Right atrium auricular region (tissue), 2 donors: ENCODE measurements around the gene STIM1. TPM values are rescaled to one million over a fixed set of nuclear protein-coding genes. Genes with fewer than 3 reads are reported as not detected.
A peak's percentile ranks its signal among the peaks of the same experiment; 100 is the strongest.

Experiments
- DNase-seq: peaks from one replicate; pipeline ENCODE4 v3.0.0-alpha.2; 2019; ENCODE audit warnings: low spot score
- H3K27ac ChIP-seq, 2 donors: fragments of 200-600 bp; sonication (generic); 1 replicate in 1 of 2; 2 replicates in 1 of 2; pipeline ENCODE4 v1.5.1; 2016 to 2019
- H3K27me3 ChIP-seq, 2 donors: fragments of 200-600 bp; sonication (generic); one replicate each; pipeline versions ENCODE4 v1.5.1 to v1.6.0; 2017 to 2019
- H3K36me3 ChIP-seq: fragments of 200-600 bp; sonication (generic); one replicate; pipeline ENCODE4 v1.5.1; 2016
- H3K4me1 ChIP-seq, 2 donors: fragments of 200-600 bp; sonication (generic); one replicate each; pipeline versions ENCODE4 v1.5.1 to v1.6.0; 2017 to 2019
- H3K4me3 ChIP-seq, 2 donors: fragments of 200-600 bp; sonication (generic); 1 replicate in 1 of 2; 2 replicates in 1 of 2; pipeline ENCODE4 v1.5.1; 2017 to 2019; ENCODE audit warnings: mild to moderate bottlenecking in 1 of 2, moderate library complexity in 1 of 2
- H3K9me3 ChIP-seq, 2 donors: fragments of 200-600 bp; sonication (generic); one replicate each; pipeline ENCODE4 v1.5.1; 2019
- total RNA-seq, 2 donors: library from RNA; depleted of rRNA; stranded (reverse); fragments of >200 nt; gene quantifications; one replicate each; pipeline ENCODE4 v1.1.0, GENCODE V29; 2016
- TF ChIP-seq, protein P1 (sequence below), 2 donors: fragments of 200-600 bp; sonication (generic); IDR thresholded peaks; one replicate each; pipeline ENCODE4 v1.5.1; 2019; ENCODE audit warnings: antibody characterized with exemption in 2 of 2

Gene STIM1
- total RNA-seq, 2 donors from 2014 or later: 15.4 to 16.6 TPM

DNA sequence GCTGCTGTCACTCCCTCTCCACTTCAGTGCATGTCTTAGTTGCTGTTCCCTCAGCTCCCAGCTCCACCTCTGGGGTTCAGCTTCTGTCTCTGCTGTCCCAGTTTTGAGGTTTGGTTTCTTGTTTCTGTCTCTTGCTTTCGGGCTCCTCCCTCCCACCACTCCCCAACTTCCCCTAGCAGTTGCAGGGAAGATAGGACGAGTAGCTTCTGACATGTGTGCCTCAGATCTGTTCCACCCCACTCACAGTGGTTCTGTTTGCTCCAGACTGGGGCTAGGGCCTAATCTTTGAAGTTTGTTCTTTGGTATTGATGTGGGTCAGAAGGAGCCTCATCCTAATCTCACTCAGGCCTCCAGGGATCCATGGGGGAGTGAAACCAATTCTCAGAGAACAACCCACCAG, 236.6 kb downstream of the STIM1 start:
- DNase-seq: no peak
- Histone ChIP-seq H3K27me3 (no peaks in the 10 kb centered on the region), H3K36me3 (peaks cover 3% of the 10 kb centered on the region), H3K4me3 (no peak overlapping the region), H3K27ac (no peak overlapping the region), H3K4me1 (peaks cover 0 to 18% of the 10 kb centered on the region in 2 donors), H3K9me3 (no peaks in the 10 kb centered on the region)
- TF ChIP-seq, protein P1, sequence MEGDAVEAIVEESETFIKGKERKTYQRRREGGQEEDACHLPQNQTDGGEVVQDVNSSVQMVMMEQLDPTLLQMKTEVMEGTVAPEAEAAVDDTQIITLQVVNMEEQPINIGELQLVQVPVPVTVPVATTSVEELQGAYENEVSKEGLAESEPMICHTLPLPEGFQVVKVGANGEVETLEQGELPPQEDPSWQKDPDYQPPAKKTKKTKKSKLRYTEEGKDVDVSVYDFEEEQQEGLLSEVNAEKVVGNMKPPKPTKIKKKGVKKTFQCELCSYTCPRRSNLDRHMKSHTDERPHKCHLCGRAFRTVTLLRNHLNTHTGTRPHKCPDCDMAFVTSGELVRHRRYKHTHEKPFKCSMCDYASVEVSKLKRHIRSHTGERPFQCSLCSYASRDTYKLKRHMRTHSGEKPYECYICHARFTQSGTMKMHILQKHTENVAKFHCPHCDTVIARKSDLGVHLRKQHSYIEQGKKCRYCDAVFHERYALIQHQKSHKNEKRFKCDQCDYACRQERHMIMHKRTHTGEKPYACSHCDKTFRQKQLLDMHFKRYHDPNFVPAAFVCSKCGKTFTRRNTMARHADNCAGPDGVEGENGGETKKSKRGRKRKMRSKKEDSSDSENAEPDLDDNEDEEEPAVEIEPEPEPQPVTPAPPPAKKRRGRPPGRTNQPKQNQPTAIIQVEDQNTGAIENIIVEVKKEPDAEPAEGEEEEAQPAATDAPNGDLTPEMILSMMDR (IDR thresholded peaks at IDR 0.05): no peak

DNA sequence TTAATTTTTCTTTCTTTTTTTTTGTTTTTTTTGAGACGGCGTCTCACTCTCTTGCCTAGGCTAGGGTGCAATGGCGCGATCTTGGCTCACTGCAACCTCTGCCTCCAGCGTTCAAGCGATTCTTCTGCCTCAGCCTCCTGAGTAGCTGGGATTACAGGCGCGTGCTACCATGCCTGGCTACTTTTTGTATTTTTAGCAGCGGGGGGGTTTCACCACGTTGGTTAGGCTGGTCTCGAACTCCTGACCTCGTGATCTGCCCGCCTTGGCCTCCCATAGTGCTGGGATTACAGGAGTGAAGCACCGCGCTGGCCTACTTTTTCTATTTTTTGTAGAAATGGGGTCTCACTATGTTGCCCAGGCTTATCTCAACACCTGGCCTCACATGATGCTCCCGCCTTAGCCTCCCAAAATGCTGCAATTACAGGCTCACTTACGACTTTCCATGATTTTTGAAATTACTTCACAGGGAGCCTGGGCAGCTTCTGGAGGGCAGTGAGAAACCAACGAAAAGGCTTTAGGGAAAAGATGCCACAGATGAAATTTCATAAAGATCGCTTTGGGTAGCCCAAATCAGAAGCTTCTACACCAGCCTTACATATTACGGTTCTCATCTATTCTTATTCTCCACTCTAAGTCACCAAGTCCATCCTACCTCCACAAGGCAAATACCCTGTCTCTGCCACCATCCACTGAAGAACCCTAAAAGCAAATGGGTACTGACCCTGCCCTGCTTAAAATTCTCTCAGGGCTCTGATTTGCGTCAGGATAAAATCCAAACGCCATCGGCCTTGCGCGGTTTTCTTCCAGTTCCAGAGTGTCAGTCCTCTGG, 238.3 kb downstream of the STIM1 start:
- peaks cover 0 to 18% of the 10 kb centered on the region in 2 donors for H3K4me1 ChIP-seq
- peak overlapping the region; percentile 62 to 85 for H3K4me3 ChIP-seq
- H3K27me3 ChIP-seq: no peaks in the 10 kb centered on the region
- no peaks in the 10 kb centered on the region for H3K36me3 ChIP-seq
- peak overlapping the region; percentile 88 to 93 for H3K27ac ChIP-seq
- H3K9me3 ChIP-seq: no peaks in the 10 kb centered on the region
- no peak for DNase-seq
- TF ChIP-seq, protein P1 (IDR thresholded peaks at IDR 0.05): no peak

DNA sequence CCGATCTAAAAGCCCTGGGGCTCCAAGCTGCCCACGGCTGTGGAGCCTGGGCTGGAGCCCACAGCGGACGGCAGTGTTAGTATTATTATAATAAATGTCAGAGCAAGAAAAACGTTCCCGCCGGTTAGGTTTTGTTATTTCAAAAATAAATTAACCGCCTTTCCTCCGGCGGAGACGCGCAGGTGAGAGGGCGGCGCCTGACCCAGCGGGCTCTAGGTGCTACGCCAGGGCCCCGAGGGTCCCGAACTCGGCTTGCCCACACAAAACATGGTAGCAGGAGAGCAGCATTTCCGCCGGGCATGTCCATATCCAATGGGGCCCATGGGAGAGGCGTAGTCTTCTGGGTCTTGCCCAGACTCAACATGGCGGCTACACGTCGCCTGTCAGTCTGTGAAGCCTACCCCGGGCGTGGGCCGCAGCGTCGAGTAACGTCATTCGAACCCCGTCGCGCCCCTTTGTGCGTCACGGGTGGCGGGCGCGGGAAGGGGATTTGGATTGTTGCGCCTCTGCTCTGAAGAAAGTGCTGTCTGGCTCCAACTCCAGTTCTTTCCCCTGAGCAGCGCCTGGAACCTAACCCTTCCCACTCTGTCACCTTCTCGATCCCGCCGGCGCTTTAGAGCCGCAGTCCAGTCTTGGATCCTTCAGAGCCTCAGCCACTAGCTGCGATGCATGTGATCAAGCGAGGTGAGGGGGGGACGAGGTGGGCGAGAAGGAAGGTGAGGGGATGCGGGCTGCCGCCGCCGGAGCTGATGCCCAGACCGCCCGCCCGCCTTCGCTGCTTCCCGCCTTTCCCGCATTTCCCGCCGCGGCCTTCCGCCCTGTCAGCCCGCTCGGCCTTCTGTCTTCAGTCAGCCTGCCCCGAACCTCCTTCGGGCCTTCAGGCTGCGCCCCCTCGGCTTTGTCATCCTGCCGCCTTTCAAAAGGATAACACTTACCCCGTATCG, 239.2 kb downstream of the STIM1 start, which contains the start of gene RRM1:
TSS of gene RRM1 (plus strand) at position 452 of the 944 bp plus-strand sequence. CDS start at position 666, 214 bp downstream.
- DNase-seq: peak; percentile 97
- peak within 1 kb of the TSS; percentile 88 to 93 for H3K27ac ChIP-seq

GRCh38 chr11:4095509-4096230, 240.2 kb downstream of the STIM1 start:
- Histone ChIP-seq H3K9me3 (no peaks in the 10 kb centered on the region), H3K36me3 (no peaks in the 10 kb centered on the region), H3K4me1 (peaks cover 0 to 18% of the 10 kb centered on the region in 2 donors), H3K4me3 (peak overlapping the region; percentile 62 to 85), H3K27ac (peak overlapping the region; percentile 88 to 93), H3K27me3 (no peaks in the 10 kb centered on the region)
- DNase-seq: no peak
- TF ChIP-seq, protein P1 (IDR thresholded peaks at IDR 0.05): no peak

More for the DNA sequence above, 239.2 kb downstream of the STIM1 start, which contains the start of gene RRM1:
- Histone ChIP-seq H3K9me3 (no peaks in the 10 kb centered on the region), H3K4me3 (peak within 1 kb of the TSS; percentile 62 to 85), H3K36me3 (no peaks in the 10 kb centered on the region), H3K27me3 (no peaks in the 10 kb centered on the region), H3K4me1 (peaks cover 0 to 18% of the 10 kb centered on the region in 2 donors)
- TF ChIP-seq, protein P1 (IDR thresholded peaks at IDR 0.05): no peak

DNA sequence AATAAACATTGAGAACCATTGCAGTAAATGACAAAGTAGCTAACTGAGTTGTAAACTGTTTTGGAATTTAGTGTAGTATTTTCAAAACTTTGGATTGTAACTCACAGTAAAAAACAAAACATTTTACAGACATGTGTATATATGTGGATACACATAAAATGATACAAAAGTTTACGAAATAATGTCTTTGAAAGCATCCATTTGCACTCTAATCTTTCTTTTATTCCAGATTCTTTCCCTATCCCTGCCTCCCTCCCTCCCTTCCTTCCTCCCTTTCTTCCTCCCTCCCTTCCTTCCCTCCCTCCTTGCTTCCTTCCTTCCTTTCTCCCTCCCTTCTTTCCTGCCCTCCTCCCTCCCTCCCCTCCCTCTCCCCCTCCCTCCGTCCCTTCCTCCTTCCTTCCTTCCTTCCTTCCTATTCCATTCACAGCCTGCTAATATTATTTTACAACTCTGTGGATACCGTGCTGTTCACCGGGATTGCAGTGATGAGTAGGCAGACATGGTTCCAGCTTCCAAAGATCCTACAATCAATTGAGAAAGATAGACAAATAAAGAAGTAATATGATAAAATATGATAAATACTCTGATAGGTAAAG, 242.7 kb downstream of the STIM1 start:
- TF ChIP-seq, protein P1 (IDR thresholded peaks at IDR 0.05): no peak
- no peaks in the 10 kb centered on the region for H3K9me3 ChIP-seq
- no peak overlapping the region for H3K4me3 ChIP-seq
- peaks cover 3% of the 10 kb centered on the region for H3K36me3 ChIP-seq
- no peaks in the 10 kb centered on the region for H3K27me3 ChIP-seq
- peaks cover 0 to 18% of the 10 kb centered on the region in 2 donors for H3K4me1 ChIP-seq
- H3K27ac ChIP-seq: no peak overlapping the region
- DNase-seq: no peak
